ENCODE measurements around the gene CELSR1.

- no peak for TF ChIP-seq POLR2A (IDR thresholded peaks at IDR 0.05)
- TF ChIP-seq, protein P1, sequence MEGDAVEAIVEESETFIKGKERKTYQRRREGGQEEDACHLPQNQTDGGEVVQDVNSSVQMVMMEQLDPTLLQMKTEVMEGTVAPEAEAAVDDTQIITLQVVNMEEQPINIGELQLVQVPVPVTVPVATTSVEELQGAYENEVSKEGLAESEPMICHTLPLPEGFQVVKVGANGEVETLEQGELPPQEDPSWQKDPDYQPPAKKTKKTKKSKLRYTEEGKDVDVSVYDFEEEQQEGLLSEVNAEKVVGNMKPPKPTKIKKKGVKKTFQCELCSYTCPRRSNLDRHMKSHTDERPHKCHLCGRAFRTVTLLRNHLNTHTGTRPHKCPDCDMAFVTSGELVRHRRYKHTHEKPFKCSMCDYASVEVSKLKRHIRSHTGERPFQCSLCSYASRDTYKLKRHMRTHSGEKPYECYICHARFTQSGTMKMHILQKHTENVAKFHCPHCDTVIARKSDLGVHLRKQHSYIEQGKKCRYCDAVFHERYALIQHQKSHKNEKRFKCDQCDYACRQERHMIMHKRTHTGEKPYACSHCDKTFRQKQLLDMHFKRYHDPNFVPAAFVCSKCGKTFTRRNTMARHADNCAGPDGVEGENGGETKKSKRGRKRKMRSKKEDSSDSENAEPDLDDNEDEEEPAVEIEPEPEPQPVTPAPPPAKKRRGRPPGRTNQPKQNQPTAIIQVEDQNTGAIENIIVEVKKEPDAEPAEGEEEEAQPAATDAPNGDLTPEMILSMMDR (IDR thresholded peaks at IDR 0.05): no peak
Measured at GRCh38 chr22:46392137-46392844, 145.1 kb downstream of the CELSR1 start.

Measured in adrenal gland (tissue), 5 donors.